ENCODE data around the gene EHD1.

DNA sequence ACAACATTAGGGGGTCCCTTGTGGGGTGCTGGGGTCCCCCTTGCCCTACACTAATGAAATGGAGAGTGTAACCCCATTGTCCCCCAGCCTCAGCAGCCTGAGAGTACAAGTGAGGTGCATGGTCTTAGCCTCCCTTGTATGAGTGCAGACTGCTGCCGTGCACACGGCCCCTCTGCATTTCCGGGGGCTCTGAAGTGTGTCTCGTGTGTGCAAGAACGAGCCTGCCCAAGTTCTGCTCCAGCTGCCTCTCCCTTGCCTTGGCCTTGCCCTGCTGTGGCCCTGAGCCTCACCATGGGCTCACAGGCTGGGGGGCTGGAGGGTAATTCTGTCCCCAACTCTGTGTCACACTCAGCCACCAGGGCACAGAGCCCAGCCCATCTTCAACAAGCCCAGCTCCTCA lies 5.2 kb upstream of the EHD1 start:
- TF ChIP-seq, protein P1, sequence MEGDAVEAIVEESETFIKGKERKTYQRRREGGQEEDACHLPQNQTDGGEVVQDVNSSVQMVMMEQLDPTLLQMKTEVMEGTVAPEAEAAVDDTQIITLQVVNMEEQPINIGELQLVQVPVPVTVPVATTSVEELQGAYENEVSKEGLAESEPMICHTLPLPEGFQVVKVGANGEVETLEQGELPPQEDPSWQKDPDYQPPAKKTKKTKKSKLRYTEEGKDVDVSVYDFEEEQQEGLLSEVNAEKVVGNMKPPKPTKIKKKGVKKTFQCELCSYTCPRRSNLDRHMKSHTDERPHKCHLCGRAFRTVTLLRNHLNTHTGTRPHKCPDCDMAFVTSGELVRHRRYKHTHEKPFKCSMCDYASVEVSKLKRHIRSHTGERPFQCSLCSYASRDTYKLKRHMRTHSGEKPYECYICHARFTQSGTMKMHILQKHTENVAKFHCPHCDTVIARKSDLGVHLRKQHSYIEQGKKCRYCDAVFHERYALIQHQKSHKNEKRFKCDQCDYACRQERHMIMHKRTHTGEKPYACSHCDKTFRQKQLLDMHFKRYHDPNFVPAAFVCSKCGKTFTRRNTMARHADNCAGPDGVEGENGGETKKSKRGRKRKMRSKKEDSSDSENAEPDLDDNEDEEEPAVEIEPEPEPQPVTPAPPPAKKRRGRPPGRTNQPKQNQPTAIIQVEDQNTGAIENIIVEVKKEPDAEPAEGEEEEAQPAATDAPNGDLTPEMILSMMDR (IDR thresholded peaks at IDR 0.05; ENCODE audit: control extremely low read depth in 1 of 3, insufficient read depth in 1 of 3, low read depth in 1 of 3, low read length in 3 of 3): no peak
- TF ChIP-seq ZNF274 (IDR thresholded peaks at IDR 0.05; ENCODE audit: borderline replicate concordance, extremely low read depth, low read length): no peak
- TF ChIP-seq, protein P2, sequence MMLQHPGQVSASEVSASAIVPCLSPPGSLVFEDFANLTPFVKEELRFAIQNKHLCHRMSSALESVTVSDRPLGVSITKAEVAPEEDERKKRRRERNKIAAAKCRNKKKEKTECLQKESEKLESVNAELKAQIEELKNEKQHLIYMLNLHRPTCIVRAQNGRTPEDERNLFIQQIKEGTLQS (IDR thresholded peaks at IDR 0.05; ENCODE audit: insufficient read depth, low read depth, low read length): no peak
- TF ChIP-seq TAF1 (IDR thresholded peaks at IDR 0.05; ENCODE audit: low read depth, low read length): no peak
- TF ChIP-seq POLR2A (IDR thresholded peaks at IDR 0.05; ENCODE audit: control extremely low read depth in 1 of 2, low read depth in 2 of 2, low read length in 2 of 2): no peak
- TF ChIP-seq RAD21 (IDR thresholded peaks at IDR 0.05 in 1 of 2, conservative IDR thresholded peaks at IDR 0.05 in 1 of 2; ENCODE audit: low read depth in 2 of 2, low read length in 2 of 2): no peak
- no peak for TF ChIP-seq CREB1 (IDR thresholded peaks at IDR 0.05)
- TF ChIP-seq, protein P3, sequence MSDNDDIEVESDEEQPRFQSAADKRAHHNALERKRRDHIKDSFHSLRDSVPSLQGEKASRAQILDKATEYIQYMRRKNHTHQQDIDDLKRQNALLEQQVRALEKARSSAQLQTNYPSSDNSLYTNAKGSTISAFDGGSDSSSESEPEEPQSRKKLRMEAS (IDR thresholded peaks at IDR 0.05): no peak
